ENCODE results near the gene NAA15. TPM values are rescaled to one million over a fixed set of nuclear protein-coding genes. Genes with fewer than 3 reads are reported as not detected.
A peak's percentile ranks its signal among the peaks of the same experiment; 100 is the strongest.

The NAA15 gene
- total RNA-seq (2014; rRNA removed) (40.0 and 41.0 TPM in 2 replicates), Bru-seq, nascent RNA (percentile 82 among the genes with signal in this experiment), BruChase-seq, experiment 1, labeled RNA remaining after a 6-hour chase (percentile 86 among the genes with signal in this experiment), BruChase-seq, experiment 2, labeled RNA remaining after a 2-hour chase (percentile 80 among the genes with signal in this experiment)
- long read RNA-seq, full-length matches to known transcripts, result 4 of 51 reads
- long read RNA-seq, partial matches to known transcripts, result 38 of 51 reads
- long read RNA-seq, other reads (novel, unspliced or antisense), result 9 of 51 reads

DNA sequence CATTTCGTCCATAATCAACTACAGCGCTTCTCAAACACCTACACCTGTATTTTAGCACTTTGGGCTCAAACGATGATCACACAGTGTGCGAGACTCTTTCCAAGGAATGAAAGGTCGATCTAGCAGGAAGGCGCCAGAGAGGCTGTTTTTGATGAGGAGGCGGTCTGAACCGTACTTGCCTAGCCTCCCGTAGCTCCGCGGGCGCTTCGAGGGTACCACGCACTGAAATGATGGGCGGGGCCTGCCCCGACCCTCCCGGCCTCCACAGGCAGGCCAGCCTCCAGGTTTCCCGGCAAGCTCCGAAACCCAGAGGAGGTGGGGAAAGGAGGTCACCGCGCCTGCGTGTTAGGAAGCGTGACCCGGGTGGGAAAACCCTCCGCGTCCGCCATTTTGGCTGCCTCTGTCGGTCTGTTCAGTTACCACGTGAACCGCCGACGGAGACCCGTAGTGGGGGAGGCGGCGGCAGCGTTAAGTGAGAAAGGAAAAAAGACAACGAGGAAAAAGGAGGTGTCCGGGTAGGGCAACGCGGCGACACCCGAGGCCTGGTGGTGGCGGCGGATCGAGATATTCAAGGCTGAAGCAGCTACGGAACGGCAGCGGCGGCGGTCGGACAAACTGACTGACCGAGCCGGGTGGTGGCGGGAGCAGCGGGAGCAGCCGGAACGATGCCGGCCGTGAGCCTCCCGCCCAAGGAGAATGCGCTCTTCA lies at the start of gene NAA15:
Gene NAA15 (plus strand): TSS at position 393 of the 708 bp plus-strand sequence. CDS start 273 bp downstream, at position 666.
- POLR2A ChIA-PET (ENCODE audit: unreplicated experiment), result interaction anchor here (0.5 to 0.6 kb wide), 4 partner anchors 18 to 214 kb away, joined by 3 to 5 read pairs (median 4); no protein-coding TSS in a partner anchor
- Histone ChIP-seq H3K27ac (ENCODE audit: low read length) (peak within 1 kb of the TSS; percentile 74), H3K4me3 (ENCODE audit: low read length) (peak within 1 kb of the TSS; percentile 99), H3K9me3 (ENCODE audit: low read length) (no peaks in the 10 kb centered on the region), H3K9me2 (replicated peaks; ENCODE audit: low read length) (no peaks in the 10 kb centered on the region), H3F3A (ENCODE audit: low read length, unreplicated experiment) (peaks cover 4% of the 10 kb centered on the region), H3K36me3 (ENCODE audit: low read depth, low read length) (peaks cover 11% of the 10 kb centered on the region; the same call in 1 of the 2 replicates), H2AFZ (ENCODE audit: low read length) (peak within 1 kb of the TSS; percentile 94), H3K27me3 (ENCODE audit: low read length) (no peaks in the 10 kb centered on the region), H4K20me1 (ENCODE audit: low read length) (peaks cover 32% of the 10 kb centered on the region), H3K4me1 (ENCODE audit: insufficient read depth, low read length) (peaks cover 31% of the 10 kb centered on the region), H3K79me2 (ENCODE audit: low read length) (peaks cover 65% of the 10 kb centered on the region), H3K9ac (ENCODE audit: low read length) (peak within 1 kb of the TSS; percentile 97), H3K4me2 (ENCODE audit: low read length) (peak within 1 kb of the TSS; percentile 98)
- peak; percentile 92 for DNase-seq
- TF ChIP-seq, protein P1, sequence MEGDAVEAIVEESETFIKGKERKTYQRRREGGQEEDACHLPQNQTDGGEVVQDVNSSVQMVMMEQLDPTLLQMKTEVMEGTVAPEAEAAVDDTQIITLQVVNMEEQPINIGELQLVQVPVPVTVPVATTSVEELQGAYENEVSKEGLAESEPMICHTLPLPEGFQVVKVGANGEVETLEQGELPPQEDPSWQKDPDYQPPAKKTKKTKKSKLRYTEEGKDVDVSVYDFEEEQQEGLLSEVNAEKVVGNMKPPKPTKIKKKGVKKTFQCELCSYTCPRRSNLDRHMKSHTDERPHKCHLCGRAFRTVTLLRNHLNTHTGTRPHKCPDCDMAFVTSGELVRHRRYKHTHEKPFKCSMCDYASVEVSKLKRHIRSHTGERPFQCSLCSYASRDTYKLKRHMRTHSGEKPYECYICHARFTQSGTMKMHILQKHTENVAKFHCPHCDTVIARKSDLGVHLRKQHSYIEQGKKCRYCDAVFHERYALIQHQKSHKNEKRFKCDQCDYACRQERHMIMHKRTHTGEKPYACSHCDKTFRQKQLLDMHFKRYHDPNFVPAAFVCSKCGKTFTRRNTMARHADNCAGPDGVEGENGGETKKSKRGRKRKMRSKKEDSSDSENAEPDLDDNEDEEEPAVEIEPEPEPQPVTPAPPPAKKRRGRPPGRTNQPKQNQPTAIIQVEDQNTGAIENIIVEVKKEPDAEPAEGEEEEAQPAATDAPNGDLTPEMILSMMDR (conservative IDR thresholded peaks at IDR 0.05; ENCODE audit: low read depth, low read length), result no peak
- no peak for TF ChIP-seq EZH2phosphoT487 (IDR thresholded peaks at IDR 0.05; ENCODE audit: borderline replicate concordance, low read length)
- no peak for TF ChIP-seq EZH2 (IDR thresholded peaks at IDR 0.05; ENCODE audit: low read length, unreplicated experiment)
- intact Hi-C loops (cut with micrococcal nuclease), result loop anchor here (1.0 to 5.0 kb wide), 2 partner anchors 66 to 219 kb away; no protein-coding TSS in a partner anchor
- no TSS peak for BruUV-seq (replicated peaks)
- CTCF ChIA-PET, result interaction anchor here (0.5 kb wide), 1 partner anchor 124 kb away, joined by 3 read pairs; the partner anchor contains the start of gene ELF2
- ATAC-seq, result peak; percentile 79

DNA sequence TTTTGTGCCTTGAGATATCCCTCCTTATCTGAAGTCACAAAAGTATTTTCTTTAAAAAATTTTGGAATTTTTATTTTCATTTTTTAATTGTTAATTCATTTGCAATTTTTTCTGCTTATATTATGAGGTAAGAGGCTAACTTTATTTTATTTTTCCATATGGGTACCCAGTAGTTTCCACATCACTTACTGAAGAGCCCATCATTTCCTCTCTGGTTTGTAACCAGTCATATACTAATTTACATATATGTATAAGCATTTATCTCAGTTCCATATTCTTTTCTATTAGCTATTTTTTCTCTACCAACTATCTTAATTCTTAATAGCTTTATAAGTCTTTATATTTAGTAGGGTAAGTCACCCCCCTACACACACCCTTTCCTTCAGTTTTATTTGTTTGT lies 48.3 kb upstream of the NAA15 start:
- ChIA-PET POLR2A (ENCODE audit: unreplicated experiment) (no interaction called here), CTCF (no interaction called here)

More for the DNA sequence above, 48.3 kb upstream of the NAA15 start:
- Histone ChIP-seq H3K27me3 (ENCODE audit: low read length) (no peaks in the 10 kb centered on the region), H3K36me3 (ENCODE audit: low read depth, low read length) (no peaks in the 10 kb centered on the region), H3K4me2 (ENCODE audit: low read length) (no peak overlapping the region), H3K9ac (ENCODE audit: low read length) (no peak overlapping the region), H3K9me2 (replicated peaks; ENCODE audit: low read length) (no peaks in the 10 kb centered on the region), H2AFZ (ENCODE audit: low read length) (no peak overlapping the region), H3F3A (ENCODE audit: low read length, unreplicated experiment) (no peaks in the 10 kb centered on the region), H3K9me3 (ENCODE audit: low read length) (no peaks in the 10 kb centered on the region), H4K20me1 (ENCODE audit: low read length) (no peaks in the 10 kb centered on the region), H3K27ac (ENCODE audit: low read length) (no peak overlapping the region), H3K4me1 (ENCODE audit: insufficient read depth, low read length) (no peaks in the 10 kb centered on the region), H3K4me3 (ENCODE audit: low read length) (no peak overlapping the region), H3K79me2 (ENCODE audit: low read length) (no peaks in the 10 kb centered on the region)
- TF ChIP-seq, protein P1 (conservative IDR thresholded peaks at IDR 0.05; ENCODE audit: low read depth, low read length), result no peak
- TF ChIP-seq EZH2phosphoT487 (IDR thresholded peaks at IDR 0.05; ENCODE audit: borderline replicate concordance, low read length), result no peak
- no peak for TF ChIP-seq EZH2 (IDR thresholded peaks at IDR 0.05; ENCODE audit: low read length, unreplicated experiment)
- ATAC-seq, result no peak
- no peak for DNase-seq
- intact Hi-C loops (cut with micrococcal nuclease), result no loop called here
- BruUV-seq (replicated peaks), result no TSS peak
